GM04504 (cell line): ENCODE results near the gene TEX261.

ENCODE experiments used
- DNase-seq: peaks from one replicate; pipeline ENCODE4 v3.0.0-alpha.2; 2012; ENCODE audit warnings: low read depth

The TEX261 gene

GRCh38 chr2:70959271-70959761, 35.4 kb downstream of the TEX261 start:
- DNase-seq: no peak

- no peak for DNase-seq
Observed at GRCh38 chr2:70958759-70959158, 35.9 kb downstream of the TEX261 start.

GRCh38 chr2:70957798-70958197, 36.9 kb downstream of the TEX261 start:
- DNase-seq: no peak

- DNase-seq: no peak
Observed at GRCh38 chr2:70956141-70956540, 38.5 kb downstream of the TEX261 start.

- no peak for DNase-seq
Observed at GRCh38 chr2:70954886-70955285, 39.8 kb downstream of the TEX261 start.

- no peak for DNase-seq
Observed at GRCh38 chr2:70949086-70949485, 45.6 kb downstream of the TEX261 start.

GRCh38 chr2:70948337-70949003, 46.2 kb downstream of the TEX261 start:
- DNase-seq: peak; percentile 48

GRCh38 chr2:70947556-70948184, 47.0 kb downstream of the TEX261 start:
- DNase-seq: peak; percentile 19

- peak; percentile 24 for DNase-seq
Observed at GRCh38 chr2:70946832-70947442, 47.7 kb downstream of the TEX261 start.

- no peak for DNase-seq
Observed at GRCh38 chr2:70944111-70944690, 50.5 kb downstream of the TEX261 start.

GRCh38 chr2:70943205-70943871, 51.3 kb downstream of the TEX261 start:
- DNase-seq: no peak

- DNase-seq: no peak
Observed at GRCh38 chr2:70942396-70943204, 52.1 kb downstream of the TEX261 start.

- no peak for DNase-seq
Observed at GRCh38 chr2:70941701-70942100, 53.0 kb downstream of the TEX261 start.

- DNase-seq: no peak
Observed at GRCh38 chr2:70941186-70941585, 53.5 kb downstream of the TEX261 start.

- no peak for DNase-seq
Observed at GRCh38 chr2:70939839-70940580, 54.7 kb downstream of the TEX261 start.

GRCh38 chr2:70939001-70939838, 55.5 kb downstream of the TEX261 start:
- DNase-seq: no peak

- no peak for DNase-seq
Observed at GRCh38 chr2:70938586-70938950, 56.1 kb downstream of the TEX261 start.

GRCh38 chr2:70937866-70938585, 56.6 kb downstream of the TEX261 start:
- DNase-seq: no peak
